GM12878 (cell line): ENCODE data around the gene TPRA1. TPM values are rescaled to one million over a fixed set of nuclear protein-coding genes. Genes with fewer than 3 reads are reported as not detected.

Experiments used
- ATAC-seq: fragments of 200-7000 bp; cut with Tn5 transposase; 3 replicates; pipeline ENCODE4 v1.9.1; 2020; ENCODE audit warnings: mild to moderate bottlenecking, moderate library complexity
- BruUV-seq: library from RNA; stranded (reverse); fragments of 400-500 nt; replicated peaks from 2 replicates; lab custom pipeline; 2021; lab: Mats Ljungman, UMichigan
- CTCF ChIA-PET: fragments of 300-600 bp; sonication (Branson Sonifier 250); formaldehyde crosslinking; extraction: SDS; loops from one replicate; lab custom pipeline; 2021; ENCODE audit warnings: inconsistent platforms; lab: Yijun Ruan, JAX
- POLR2A ChIA-PET: fragments of 350-600 bp; formaldehyde crosslinking; extraction: SDS; loops from one replicate; lab custom pipeline; 2021; ENCODE audit warnings: inconsistent platforms; lab: Charles Lee
- RAD21 ChIA-PET: fragments of 300-600 bp; sonication (Branson Sonifier 250); formaldehyde crosslinking; loops from one replicate; lab custom pipeline; 2023; ENCODE audit warnings: antibody characterized with exemption; ENCODE audit not compliant: unreplicated experiment; lab: Charles Lee
- SMC1A ChIA-PET: fragments of 300-600 bp; sonication (Branson Sonifier 250); formaldehyde crosslinking; loops from one replicate; lab custom pipeline; 2023; ENCODE audit not compliant: unreplicated experiment, uncharacterized antibody; lab: Charles Lee
- DNase-seq: peaks from one replicate; pipeline ENCODE4 v3.0.0-alpha.2; 2011; ENCODE audit warnings: low read depth, low spot score
- FAIRE-seq: peaks from 3 replicates; lab custom pipeline; 2011; peaks lifted over from hg19 to GRCh38; lab: Jason Lieb, UNC
- H2AFZ ChIP-seq: 2 replicates; pipeline ENCODE4 v1.6.0; 2011; ENCODE audit warnings: low read depth, low read length, control low read depth; ENCODE audit not compliant: control insufficient read depth
- H3K27ac ChIP-seq: 2 replicates; pipeline ENCODE4 v1.5.1; 2011; ENCODE audit warnings: control low read depth; ENCODE audit not compliant: control insufficient read depth, insufficient read depth
- H3K27me3 ChIP-seq, 2 experiments: replicated peaks in 1 of 2; 2 replicates each; pipeline versions ENCODE4 v1.6.0 to v1.6.1; 2011; ENCODE audit warnings: low read length in 1 of 2; ENCODE audit not compliant: control insufficient read depth in 2 of 2, insufficient read depth in 2 of 2
- H3K36me3 ChIP-seq, 2 experiments: 2 replicates each; pipeline ENCODE4 v1.5.1; 2011; ENCODE audit warnings: low read length in 1 of 2; ENCODE audit not compliant: control insufficient read depth in 2 of 2, insufficient read depth in 2 of 2
- H3K4me1 ChIP-seq: 2 replicates; pipeline ENCODE4 v1.6.1; 2011; ENCODE audit warnings: mild to moderate bottlenecking, low read length, moderate library complexity, mixed read lengths; ENCODE audit not compliant: control insufficient read depth, insufficient read depth
- H3K4me2 ChIP-seq: 2 replicates; pipeline ENCODE4 v1.6.0; 2011; ENCODE audit warnings: control low read depth; ENCODE audit not compliant: control insufficient read depth, insufficient read depth
- H3K4me3 ChIP-seq: fragments of 200-600 bp; sonication (generic); 2 replicates; pipeline ENCODE4 v1.5.1; 2016
- H3K79me2 ChIP-seq: 2 replicates; pipeline ENCODE4 v1.6.0; 2011; ENCODE audit warnings: low read length; ENCODE audit not compliant: control insufficient read depth, insufficient read depth
- H3K9ac ChIP-seq: 2 replicates; pipeline ENCODE4 v1.8.0; 2011; ENCODE audit warnings: low read length, control low read depth, mixed read lengths; ENCODE audit not compliant: control insufficient read depth, insufficient read depth
- H3K9me3 ChIP-seq: replicated peaks from 3 replicates; pipeline ENCODE4 v1.5.1; 2011; ENCODE audit warnings: mild to moderate bottlenecking, low read length; ENCODE audit not compliant: control insufficient read depth, insufficient read depth
- H4K20me1 ChIP-seq: 2 replicates; pipeline ENCODE4 v1.6.0; 2011; ENCODE audit not compliant: control insufficient read depth, insufficient read depth
- CHD1 ChIP-seq: IDR thresholded peaks from 2 replicates; pipeline ENCODE4 v1.6.1; 2012; ENCODE audit warnings: low read depth, low read length, improper control_type of control experiment
- DPF2 ChIP-seq: fragments of 450-650 bp; IDR thresholded peaks from 2 replicates; pipeline ENCODE4 v1.6.1; 2017; ENCODE audit warnings: mild to moderate bottlenecking
- HCFC1 ChIP-seq: fragments of 150-350 bp; IDR thresholded peaks from 2 replicates; pipeline ENCODE4 v1.6.1; 2014; ENCODE audit warnings: low read length
- IRF4 ChIP-seq: IDR thresholded peaks from 2 replicates; pipeline ENCODE4 v1.6.1; 2011; ENCODE audit warnings: low read depth, low read length
- LARP7 ChIP-seq: fragments of 450-650 bp; IDR thresholded peaks from 2 replicates; pipeline ENCODE4 v1.6.1; 2017; ENCODE audit warnings: mild to moderate bottlenecking
- MAX ChIP-seq: IDR thresholded peaks from 2 replicates; pipeline ENCODE4 v1.6.1; 2012; ENCODE audit warnings: low read depth, low read length, improper control_type of control experiment
- PAX8 ChIP-seq: fragments of 450-650 bp; IDR thresholded peaks from 2 replicates; pipeline ENCODE4 v1.6.1; 2017; ENCODE audit warnings: mild to moderate bottlenecking, moderate library complexity
- RBBP5 ChIP-seq: fragments of 200-600 bp; sonication (generic); conservative IDR thresholded peaks from 2 replicates; pipeline ENCODE4 v1.6.1; 2016
- SIN3A ChIP-seq: IDR thresholded peaks from 2 replicates; pipeline ENCODE4 v1.6.1; 2012; ENCODE audit warnings: low read depth, low read length, improper control_type of control experiment
- SIX5 ChIP-seq: IDR thresholded peaks from 2 replicates; pipeline ENCODE4 v1.6.1; 2011; ENCODE audit warnings: mild to moderate bottlenecking, low read depth, low read length, moderate library complexity; ENCODE audit not compliant: severe bottlenecking
- SKIL ChIP-seq: fragments of 450-650 bp; IDR thresholded peaks from 2 replicates; pipeline ENCODE4 v1.6.1; 2017; ENCODE audit warnings: mild to moderate bottlenecking, low read depth, inconsistent platforms; ENCODE audit not compliant: poor library complexity, severe bottlenecking
- SMAD5 ChIP-seq: IDR thresholded peaks from 2 replicates; pipeline ENCODE4 v1.6.1; 2016; ENCODE audit warnings: antibody characterized with exemption, low read depth
- SPI1 ChIP-seq: IDR thresholded peaks from 2 replicates; pipeline ENCODE4 v1.6.1; 2011; ENCODE audit warnings: low read depth, mild to moderate bottlenecking, low read length, moderate library complexity, borderline replicate concordance; ENCODE audit not compliant: insufficient read depth
- SREBF2 ChIP-seq: IDR thresholded peaks from 2 replicates; pipeline ENCODE4 v1.6.1; 2012; ENCODE audit warnings: mild to moderate bottlenecking, low read length
- SUPT20H ChIP-seq: IDR thresholded peaks from 2 replicates; pipeline ENCODE4 v1.6.1; 2011; ENCODE audit warnings: low read depth, mild to moderate bottlenecking, low read length, moderate library complexity, borderline replicate concordance; ENCODE audit not compliant: control insufficient read depth
- TCF7 ChIP-seq: IDR thresholded peaks from 2 replicates; pipeline ENCODE4 v1.6.1; 2014; ENCODE audit warnings: antibody characterized with exemption, borderline replicate concordance
- YY1 ChIP-seq: IDR thresholded peaks from 2 replicates; pipeline ENCODE4 v1.6.1; 2011; ENCODE audit warnings: low read depth, mild to moderate bottlenecking, low read length
- ZNF217 ChIP-seq: fragments of 450-650 bp; IDR thresholded peaks from 2 replicates; pipeline ENCODE4 v1.6.1; 2017; ENCODE audit warnings: antibody characterized with exemption, mild to moderate bottlenecking
- ZNF274 ChIP-seq: IDR thresholded peaks from one replicate; pipeline ENCODE4 v1.8.0; 2011; ENCODE audit not compliant: insufficient read length, insufficient read depth
- WGBS: methylation state at CpG from one replicate; pipeline ENCODE4 v1.1.6; 2016; ENCODE audit warnings: low lambda C conversion rate; ENCODE audit not compliant: insufficient replicate concordance, insufficient coverage; ENCODE audit errors: missing lambda C conversion rate; 5-methylcytosine and 5-hydroxymethylcytosine counted together
- in situ Hi-C: fragments of 300-500 bp; cut with MboI; formaldehyde crosslinking; loops from 9 replicates; pipeline ENCODE4 v1.14.3; 2018; ENCODE audit warnings: mixed read lengths
- intact Hi-C: fragments of 100-400 bp; cut with micrococcal nuclease; formaldehyde crosslinking; loops from one replicate; pipeline ENCODE4 v1.14.2; 2022; ENCODE audit not compliant: unreplicated experiment
- polyA plus RNA-seq, 11 experiments: library from polyadenylated mRNA; depleted of rRNA in 4 of 11; unstranded in 6 of 11; stranded (reverse) in 5 of 11; fragments of >200 nt; fragmentation: Nextera tagmentation in 4 of 11; fragmentation: Illumina TruSeq in 1 of 11; extraction: Ambion mirVana in 4 of 11; extraction: Trizol in 1 of 11; gene quantifications; 1 replicate in 1 of 11; 2 replicates in 10 of 11; pipeline versions ENCODE4 v1.2.1 to v1.2.3, GENCODE V29; 2011 to 2016; ENCODE audit warnings: inconsistent platforms in 2 of 11, missing spikeins in 2 of 11, low read depth in 1 of 11
- total RNA-seq, 4 experiments: library from RNA; depleted of rRNA in 3 of 4; stranded (reverse); fragments of >200 nt in 3 of 4; fragmentation: Illumina TruSeq in 1 of 4; extraction: Trizol in 1 of 4; gene quantifications; 2 replicates each; pipeline versions ENCODE4 v1.2.1 to v1.2.3, GENCODE V29; 2013 to 2021

Gene TPRA1
- total and polyA plus RNA-seq, 10 of the 15 experiments (the other 5 are each of a cell fraction or from before 2014, with no cell fraction given) = 1.8 to 39.6 (median 26.6) TPM

- TF ChIP-seq SPI1 (no peak), PAX8 (no peak), YY1 (no peak), SKIL (no peak), SUPT20H (no peak), SREBF2 (no peak), RBBP5 (no peak), LARP7 (no peak), SIN3A (no peak), SIX5 (no peak), TCF7 (no peak), MAX (no peak), HCFC1 (no peak), IRF4 (no peak), ZNF217 (no peak), SMAD5 (no peak), ZNF274 (no peak), CHD1 (no peak), DPF2 (no peak)
- ATAC-seq (no peak), DNase-seq (no peak), FAIRE-seq (no peak)
- H3K4me1 ChIP-seq = no peaks in the 10 kb centered on the region
- no peaks in the 10 kb centered on the region for H3K9me3 ChIP-seq
- peaks cover 6% of the 10 kb centered on the region; the same call in 1 of the 2 replicates for H4K20me1 ChIP-seq
- H2AFZ ChIP-seq = no peak overlapping the region
- no peak overlapping the region for H3K4me2 ChIP-seq
- SMC1A ChIA-PET = interaction anchor here (2.2 kb wide), 1 partner anchor 386 kb away, joined by 6 read pairs; no protein-coding TSS in a partner anchor
- H3K9ac ChIP-seq = no peak overlapping the region
- no peaks in the 10 kb centered on the region for H3K27me3 ChIP-seq
- peaks cover 1% of the 10 kb centered on the region; the same call in 1 of the 2 replicates for H3K79me2 ChIP-seq
- H3K4me3 ChIP-seq = no peak overlapping the region
- peaks cover 11 to 24% of the 10 kb centered on the region in 2 experiments; a peak in 3 of 4 replicates for H3K36me3 ChIP-seq
- BruUV-seq = no TSS peak
- intact Hi-C loops (no loop called here), in situ Hi-C loops (no loop called here)
- H3K27ac ChIP-seq = no peak overlapping the region
- RAD21 ChIA-PET = no interaction called here
- POLR2A ChIA-PET = no interaction called here
- whole genome bisulfite sequencing = 97% methylated on average over 14 of the region's 14 CpGs
- CTCF ChIA-PET = interaction anchor here (2.7 kb wide), 1 partner anchor 386 kb away, joined by 20 read pairs; no protein-coding TSS in a partner anchor
Measured at GRCh38 chr3:127573401-127573800, 17.1 kb downstream of the TPRA1 start.
